Measurements from ENCODE around the gene TMCC2.

DNA sequence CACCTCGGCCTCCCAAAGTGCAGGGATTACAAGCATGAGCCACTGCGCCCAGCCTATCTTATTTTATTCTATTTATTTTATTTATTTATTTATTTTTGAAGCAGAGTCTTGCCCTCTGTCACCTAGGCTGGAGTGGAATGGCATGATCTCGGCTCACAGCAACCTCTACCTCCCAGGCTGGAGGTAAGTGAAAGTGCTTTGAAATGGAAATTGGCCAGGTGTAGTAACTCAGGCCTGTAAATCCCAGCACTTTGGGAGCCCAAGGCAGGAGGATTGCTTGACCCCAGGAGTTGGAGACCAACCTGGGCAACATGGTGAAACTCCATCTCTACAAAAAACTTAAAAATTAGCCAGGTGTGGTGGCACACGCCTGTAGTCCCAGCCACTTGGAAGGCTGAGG lies 11.2 kb upstream of the TMCC2 start:
- TF ChIP-seq, protein P1, sequence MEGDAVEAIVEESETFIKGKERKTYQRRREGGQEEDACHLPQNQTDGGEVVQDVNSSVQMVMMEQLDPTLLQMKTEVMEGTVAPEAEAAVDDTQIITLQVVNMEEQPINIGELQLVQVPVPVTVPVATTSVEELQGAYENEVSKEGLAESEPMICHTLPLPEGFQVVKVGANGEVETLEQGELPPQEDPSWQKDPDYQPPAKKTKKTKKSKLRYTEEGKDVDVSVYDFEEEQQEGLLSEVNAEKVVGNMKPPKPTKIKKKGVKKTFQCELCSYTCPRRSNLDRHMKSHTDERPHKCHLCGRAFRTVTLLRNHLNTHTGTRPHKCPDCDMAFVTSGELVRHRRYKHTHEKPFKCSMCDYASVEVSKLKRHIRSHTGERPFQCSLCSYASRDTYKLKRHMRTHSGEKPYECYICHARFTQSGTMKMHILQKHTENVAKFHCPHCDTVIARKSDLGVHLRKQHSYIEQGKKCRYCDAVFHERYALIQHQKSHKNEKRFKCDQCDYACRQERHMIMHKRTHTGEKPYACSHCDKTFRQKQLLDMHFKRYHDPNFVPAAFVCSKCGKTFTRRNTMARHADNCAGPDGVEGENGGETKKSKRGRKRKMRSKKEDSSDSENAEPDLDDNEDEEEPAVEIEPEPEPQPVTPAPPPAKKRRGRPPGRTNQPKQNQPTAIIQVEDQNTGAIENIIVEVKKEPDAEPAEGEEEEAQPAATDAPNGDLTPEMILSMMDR (IDR thresholded peaks at IDR 0.05), result no peak
- TF ChIP-seq, protein P2, sequence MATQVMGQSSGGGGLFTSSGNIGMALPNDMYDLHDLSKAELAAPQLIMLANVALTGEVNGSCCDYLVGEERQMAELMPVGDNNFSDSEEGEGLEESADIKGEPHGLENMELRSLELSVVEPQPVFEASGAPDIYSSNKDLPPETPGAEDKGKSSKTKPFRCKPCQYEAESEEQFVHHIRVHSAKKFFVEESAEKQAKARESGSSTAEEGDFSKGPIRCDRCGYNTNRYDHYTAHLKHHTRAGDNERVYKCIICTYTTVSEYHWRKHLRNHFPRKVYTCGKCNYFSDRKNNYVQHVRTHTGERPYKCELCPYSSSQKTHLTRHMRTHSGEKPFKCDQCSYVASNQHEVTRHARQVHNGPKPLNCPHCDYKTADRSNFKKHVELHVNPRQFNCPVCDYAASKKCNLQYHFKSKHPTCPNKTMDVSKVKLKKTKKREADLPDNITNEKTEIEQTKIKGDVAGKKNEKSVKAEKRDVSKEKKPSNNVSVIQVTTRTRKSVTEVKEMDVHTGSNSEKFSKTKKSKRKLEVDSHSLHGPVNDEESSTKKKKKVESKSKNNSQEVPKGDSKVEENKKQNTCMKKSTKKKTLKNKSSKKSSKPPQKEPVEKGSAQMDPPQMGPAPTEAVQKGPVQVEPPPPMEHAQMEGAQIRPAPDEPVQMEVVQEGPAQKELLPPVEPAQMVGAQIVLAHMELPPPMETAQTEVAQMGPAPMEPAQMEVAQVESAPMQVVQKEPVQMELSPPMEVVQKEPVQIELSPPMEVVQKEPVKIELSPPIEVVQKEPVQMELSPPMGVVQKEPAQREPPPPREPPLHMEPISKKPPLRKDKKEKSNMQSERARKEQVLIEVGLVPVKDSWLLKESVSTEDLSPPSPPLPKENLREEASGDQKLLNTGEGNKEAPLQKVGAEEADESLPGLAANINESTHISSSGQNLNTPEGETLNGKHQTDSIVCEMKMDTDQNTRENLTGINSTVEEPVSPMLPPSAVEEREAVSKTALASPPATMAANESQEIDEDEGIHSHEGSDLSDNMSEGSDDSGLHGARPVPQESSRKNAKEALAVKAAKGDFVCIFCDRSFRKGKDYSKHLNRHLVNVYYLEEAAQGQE (IDR thresholded peaks at IDR 0.05; ENCODE audit: insufficient read depth in 1 of 2, low read depth in 2 of 2, low read length in 1 of 2), result no peak
- TF ChIP-seq POLR2AphosphoS5 (IDR thresholded peaks at IDR 0.05; ENCODE audit: low read depth, low read length) (no peak), SIN3A (IDR thresholded peaks at IDR 0.05; ENCODE audit: borderline replicate concordance, insufficient read depth, low read depth, low read length) (no peak), TCF7L2 (IDR thresholded peaks at IDR 0.05; ENCODE audit: low read depth, low read length) (no peak)
